ENCODE data around the gene AXL. TPM values are rescaled to one million over a fixed set of nuclear protein-coding genes. Genes with fewer than 3 reads are reported as not detected.

Gene AXL
- total and polyA plus RNA-seq, 2 of the 8 experiments (the other 6 are each of a cell fraction or from before 2014, with no cell fraction given), result 35.3 to 51.0 TPM

- Histone ChIP-seq H3K27ac (ENCODE audit: low read depth, low read length) (0 out of 2 replicates have a peak overlapping the region, but pooled peaks have one; percentile 15), H2BK20ac (ENCODE audit: low read length) (no peak overlapping the region), H3K4me1 (replicated peaks in 1 of 4; ENCODE audit: control insufficient read depth in 3 of 4, insufficient read depth in 4 of 4, low read length in 3 of 4) (peaks cover 10 to 16% (median 13%) of the 10 kb centered on the region in 4 experiments), H2BK5ac (ENCODE audit: low read depth, low read length) (peak overlapping the region; percentile 18; the same call in 1 of the 2 replicates), H4K8ac (ENCODE audit: extremely low read depth, insufficient read depth, low read length) (no peak overlapping the region), H2BK15ac (ENCODE audit: low read length) (no peak overlapping the region; the same call in 1 of the 2 replicates), H3K18ac (ENCODE audit: extremely low read depth, low read length) (no peak overlapping the region), H3K4me3 (ENCODE audit: extremely low read depth in 1 of 4, insufficient read depth in 2 of 4, low read depth in 3 of 4, low read length in 4 of 4) (no peak overlapping the region), H3K14ac (ENCODE audit: insufficient read length) (no peak overlapping the region), H4K20me1 (replicated peaks in 1 of 2; ENCODE audit: control insufficient read depth in 1 of 2, insufficient read depth in 2 of 2, low read length in 2 of 2) (peaks cover 2 to 24% of the 10 kb centered on the region in 2 experiments), H2AK5ac (ENCODE audit: low read depth, low read length) (peak overlapping the region; percentile 26; the same call in 1 of the 2 replicates), H3K36me3 (ENCODE audit: control insufficient read depth in 2 of 4, insufficient read depth in 4 of 4, low read length in 3 of 4) (peaks cover 19 to 65% (median 35%) of the 10 kb centered on the region in 4 experiments; a peak in 7 of 8 replicates), H3K23me2 (ENCODE audit: low read depth, low read length) (peaks cover 16% of the 10 kb centered on the region), H4K91ac (replicated peaks; ENCODE audit: insufficient read length, low read length) (no peak overlapping the region), H3K27me3 (replicated peaks in 1 of 4; ENCODE audit: control insufficient read depth in 3 of 4, extremely low read depth in 1 of 4, insufficient read depth in 3 of 4, low read length in 3 of 4) (no peaks in the 10 kb centered on the region), H3K79me2 (ENCODE audit: control insufficient read depth in 1 of 2, insufficient read depth in 2 of 2, low read length in 2 of 2) (peaks cover 10 to 66% of the 10 kb centered on the region in 2 experiments), H3K9ac (replicated peaks in 1 of 4; ENCODE audit: extremely low read depth in 1 of 4, low read depth in 3 of 4, low read length in 3 of 4) (no peak overlapping the region; a peak in 2 of 7 replicates), H2AFZ (ENCODE audit: low read length) (no peak overlapping the region), H3K56ac (replicated peaks; ENCODE audit: insufficient read length, low read depth, low read length) (no peak overlapping the region), H4K5ac (ENCODE audit: insufficient read length, low read depth, low read length) (no peak overlapping the region), H2BK120ac (replicated peaks; ENCODE audit: low read depth, low read length) (no peak overlapping the region), H3K4me2 (ENCODE audit: insufficient read depth in 1 of 2, low read depth in 2 of 2, low read length in 2 of 2) (peak overlapping the region; percentile 79 to 90; a peak in 2 of 4 replicates), H3K4ac (replicated peaks; ENCODE audit: insufficient read length, low read depth, low read length) (peak overlapping the region; percentile 63), H3K79me1 (ENCODE audit: low read depth, low read length) (peaks cover 11% of the 10 kb centered on the region), H2BK12ac (ENCODE audit: low read depth, low read length) (peak overlapping the region; percentile 53; the same call in 1 of the 2 replicates), H3K9me3 (ENCODE audit: insufficient read depth in 2 of 2, low read depth in 1 of 2, low read length in 1 of 2) (no peaks in the 10 kb centered on the region), H3K23ac (ENCODE audit: insufficient read length) (no peak overlapping the region)
- no peak for DNase-seq (ENCODE audit: low read depth in 1 of 2, low spot score in 2 of 2)
- ChIA-PET CTCF (ENCODE audit: partially characterized antibody) (interaction anchor here (0.5 to 3.8 kb wide), 2 partner anchors 8 to 36 kb away, joined by 4 to 24 read pairs; no protein-coding TSS in a partner anchor), POLR2A (ENCODE audit: partially characterized antibody) (interaction anchor here (0.5 to 1.4 kb wide), 3 partner anchors 30 to 39 kb away, joined by 3 to 4 read pairs (median 3); no protein-coding TSS in a partner anchor)
- FAIRE-seq, result no peak
- 92% methylated on average over 10 of the region's 10 CpGs; no CpG with 5 or more reads in 1 of the 2 experiments for WGBS, 2 experiments (ENCODE audit: extremely low coverage in 1 of 2, insufficient coverage in 1 of 2, insufficient read length in 1 of 2, insufficient replicate concordance in 2 of 2, low coverage in 1 of 2, low lambda C conversion rate in 2 of 2, missing lambda C conversion rate in 1 of 2)
- TF ChIP-seq CTCF (IDR thresholded peaks at IDR 0.05; ENCODE audit: control extremely low read depth in 1 of 3, insufficient read depth in 1 of 3, low read depth in 1 of 3, low read length in 3 of 3), result no peak
- no peak for TF ChIP-seq ATF2 (IDR thresholded peaks at IDR 0.05; ENCODE audit: low read length)
- TF ChIP-seq POU5F1 (IDR thresholded peaks at IDR 0.05; ENCODE audit: low read depth, low read length), result no peak
- no peak for TF ChIP-seq ATF3 (IDR thresholded peaks at IDR 0.05; ENCODE audit: insufficient read depth, low read depth, low read length)
- no peak for TF ChIP-seq SP4 (IDR thresholded peaks at IDR 0.05; ENCODE audit: low read length)
- no peak for TF ChIP-seq SIX5 (IDR thresholded peaks at IDR 0.05; ENCODE audit: low read depth, low read length)
These were observed 23.1 kb upstream of the AXL start for GRCh38 chr19:41195675-41196497.

Measured in H1 (cell line).